ENCODE results near the gene HELQ.

HELQ gene

DNA sequence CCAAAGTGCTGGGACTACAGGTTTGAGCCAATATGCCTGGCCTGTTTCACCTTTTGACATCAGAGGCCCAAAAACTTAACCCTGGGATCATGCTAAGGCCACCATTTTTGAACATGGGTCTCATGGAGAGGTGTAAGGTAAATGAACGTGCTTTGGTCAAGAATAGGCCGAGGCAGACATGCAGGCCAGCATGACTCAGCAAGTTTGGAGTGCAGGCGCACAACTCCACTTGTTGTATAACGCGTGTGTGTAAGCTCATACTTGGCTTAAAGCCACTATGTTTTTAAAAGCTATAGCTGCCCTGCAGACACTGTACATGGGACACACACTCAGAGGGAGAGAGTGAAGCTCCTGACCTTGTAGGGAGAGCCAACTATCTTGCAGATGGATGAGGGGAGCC, 77.2 kb downstream of the HELQ start:
- no peak overlapping the region for H3K27ac Mint-ChIP-seq
- no peak overlapping the region for H3K4me3 Mint-ChIP-seq
- H3K27me3 Mint-ChIP-seq: peaks cover 18 to 26% of the 10 kb centered on the region in 2 donors
- H3K36me3 Mint-ChIP-seq (ENCODE audit: insufficient read depth): no peaks in the 10 kb centered on the region
- ATAC-seq (replicated peaks) (no peak), DNase-seq (no peak)
- peaks cover 0 to 2% of the 10 kb centered on the region in 2 donors for H3K4me1 Mint-ChIP-seq (ENCODE audit: low read depth in 2 of 2)
- peaks cover 0 to 10% of the 10 kb centered on the region in 2 donors for H3K9me3 Mint-ChIP-seq

DNA sequence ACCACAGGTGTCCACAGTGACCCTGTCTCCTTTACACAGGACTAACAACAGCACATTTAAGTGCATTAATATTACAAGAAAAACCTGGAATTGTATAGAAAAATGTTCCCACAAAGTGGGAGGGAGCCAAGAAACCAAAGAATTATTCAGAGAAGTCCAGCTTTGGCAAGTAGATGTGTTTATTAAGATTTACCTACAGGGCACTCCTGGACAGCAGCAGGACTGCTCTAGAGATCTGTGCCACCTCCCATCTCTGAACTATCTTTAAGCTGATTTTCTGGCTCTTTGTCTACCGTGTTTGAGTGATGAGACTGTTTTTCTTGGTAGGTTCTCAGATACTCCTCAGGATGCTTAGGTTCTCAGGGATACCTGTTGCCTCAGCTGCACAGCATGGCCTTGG, 82.7 kb downstream of the HELQ start:
- H3K4me1 Mint-ChIP-seq (ENCODE audit: low read depth in 2 of 2): peaks cover 0 to 3% of the 10 kb centered on the region in 2 donors
- no peak overlapping the region for H3K27ac Mint-ChIP-seq
- no peak for DNase-seq
- peaks cover 0 to 5% of the 10 kb centered on the region in 2 donors for H3K9me3 Mint-ChIP-seq
- H3K27me3 Mint-ChIP-seq: peaks cover 18 to 26% of the 10 kb centered on the region in 2 donors
- H3K36me3 Mint-ChIP-seq (ENCODE audit: insufficient read depth): no peaks in the 10 kb centered on the region
- no peak overlapping the region for H3K4me3 Mint-ChIP-seq
- ATAC-seq (replicated peaks): no peak

DNA sequence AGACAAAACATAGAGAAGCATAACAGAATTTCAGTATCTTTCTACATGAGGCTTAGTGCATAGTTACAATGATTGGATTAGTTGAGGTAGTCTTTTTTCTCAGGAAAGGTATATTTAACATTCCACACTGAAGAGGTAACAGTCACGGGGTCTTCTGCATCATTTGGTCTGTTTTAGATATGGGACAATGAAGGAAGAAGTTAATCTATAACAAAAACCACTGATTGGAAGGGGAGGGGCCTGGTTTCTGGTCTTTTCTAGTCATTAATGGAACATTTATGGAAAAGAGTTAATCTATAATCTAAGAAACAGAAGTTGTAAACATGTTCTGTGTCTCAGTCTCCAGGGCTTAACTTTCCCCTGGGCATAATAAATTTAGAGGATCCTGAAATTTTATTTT, 83.7 kb downstream of the HELQ start:
- H3K36me3 Mint-ChIP-seq (ENCODE audit: insufficient read depth): no peaks in the 10 kb centered on the region
- peaks cover 0 to 3% of the 10 kb centered on the region in 2 donors for H3K4me1 Mint-ChIP-seq (ENCODE audit: low read depth in 2 of 2)
- H3K27ac Mint-ChIP-seq: no peak overlapping the region
- DNase-seq: no peak
- H3K27me3 Mint-ChIP-seq: peaks cover 18 to 26% of the 10 kb centered on the region in 2 donors
- no peaks in the 10 kb centered on the region for H3K9me3 Mint-ChIP-seq
- ATAC-seq (replicated peaks): no peak
- no peak overlapping the region for H3K4me3 Mint-ChIP-seq

DNA sequence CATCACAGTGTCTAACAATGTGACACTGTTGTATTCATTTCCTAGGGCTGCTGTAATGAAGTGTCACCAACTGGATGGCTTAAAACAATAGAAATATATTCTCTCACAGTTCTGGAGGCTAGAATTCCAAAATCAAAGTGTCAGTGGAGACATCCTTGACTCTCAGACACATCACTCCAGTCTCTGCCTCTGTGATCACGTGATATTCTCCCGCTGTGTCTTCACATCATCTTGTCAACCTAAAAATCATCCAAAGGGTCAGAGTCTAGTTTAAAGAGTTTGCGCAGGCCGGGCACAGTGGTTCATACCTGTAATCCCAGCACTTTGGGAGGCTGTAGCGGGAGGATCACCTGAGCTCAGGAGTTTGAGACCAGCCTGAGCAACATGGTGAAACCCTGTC, 84.4 kb downstream of the HELQ start:
- Mint-ChIP-seq H3K4me3 (no peak overlapping the region), H3K4me1 (ENCODE audit: low read depth in 2 of 2) (peaks cover 0 to 3% of the 10 kb centered on the region in 2 donors), H3K27me3 (peaks cover 15 to 22% of the 10 kb centered on the region in 2 donors), H3K9me3 (no peaks in the 10 kb centered on the region), H3K36me3 (ENCODE audit: insufficient read depth) (no peaks in the 10 kb centered on the region), H3K27ac (no peak overlapping the region)
- ATAC-seq (replicated peaks) (no peak), DNase-seq (no peak)

DNA sequence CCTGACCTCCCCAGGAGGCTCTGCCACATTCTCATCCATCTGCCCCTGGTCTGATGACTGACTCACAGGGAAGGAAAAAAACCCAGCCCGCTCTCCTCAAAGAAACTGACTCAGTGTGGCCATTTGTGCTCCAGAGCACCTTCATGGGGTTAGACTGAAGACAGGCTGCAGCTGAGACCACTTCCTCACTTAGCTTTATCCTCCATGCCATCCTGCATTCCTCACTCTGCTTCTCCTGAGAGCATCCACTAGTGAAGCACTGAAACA, 85.0 kb downstream of the HELQ start:
- H3K36me3 Mint-ChIP-seq (ENCODE audit: insufficient read depth): no peaks in the 10 kb centered on the region
- peaks cover 0 to 3% of the 10 kb centered on the region in 2 donors for H3K4me1 Mint-ChIP-seq (ENCODE audit: low read depth in 2 of 2)
- peaks cover 8 to 15% of the 10 kb centered on the region in 2 donors for H3K27me3 Mint-ChIP-seq
- DNase-seq (no peak), ATAC-seq (replicated peaks) (no peak)
- H3K4me3 Mint-ChIP-seq: no peak overlapping the region
- no peaks in the 10 kb centered on the region for H3K9me3 Mint-ChIP-seq
- H3K27ac Mint-ChIP-seq: no peak overlapping the region

DNA sequence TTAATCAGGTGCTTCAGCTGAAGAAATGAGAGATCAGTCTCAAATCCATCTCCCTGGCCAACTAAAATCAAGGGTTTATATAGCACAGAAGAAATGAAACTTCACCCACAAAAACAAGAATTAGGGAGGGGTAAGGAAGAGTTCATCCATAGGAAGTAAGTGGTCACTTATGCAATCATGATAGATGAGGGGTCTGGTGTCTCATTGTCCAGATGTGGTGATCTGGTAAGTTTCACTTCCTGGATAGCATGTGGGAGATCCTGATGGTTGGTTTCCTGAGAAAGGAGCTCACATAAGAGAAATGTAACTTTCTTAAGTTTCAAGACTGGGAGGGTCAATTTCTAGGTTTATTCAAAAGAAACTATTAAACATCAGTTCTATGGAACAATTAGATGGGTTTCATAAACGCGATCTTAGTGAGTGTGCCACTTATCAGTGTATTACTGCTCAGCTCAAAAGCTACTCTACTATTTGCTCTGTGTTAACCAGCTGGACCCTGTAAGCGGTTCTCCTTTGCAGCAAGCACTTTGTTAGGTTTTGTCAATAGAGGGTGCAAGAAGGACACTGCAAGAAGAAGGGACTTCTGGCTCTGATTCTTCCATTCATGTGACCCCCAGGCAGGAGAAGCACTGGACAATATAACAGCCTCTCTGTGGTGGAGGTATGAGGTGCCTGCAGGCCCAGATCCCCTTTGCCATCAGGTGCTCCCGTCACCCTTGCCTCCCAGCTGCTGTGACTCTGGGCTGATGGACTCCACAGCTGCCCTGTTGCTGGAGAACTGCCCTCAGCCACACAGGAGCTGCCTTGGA, 85.6 kb downstream of the HELQ start:
- Mint-ChIP-seq H3K4me1 (ENCODE audit: low read depth in 2 of 2) (peaks cover 0 to 3% of the 10 kb centered on the region in 2 donors), H3K9me3 (no peaks in the 10 kb centered on the region), H3K4me3 (no peak overlapping the region), H3K36me3 (ENCODE audit: insufficient read depth) (no peaks in the 10 kb centered on the region), H3K27me3 (peaks cover 7 to 10% of the 10 kb centered on the region in 2 donors), H3K27ac (no peak overlapping the region)
- ATAC-seq (replicated peaks) (no peak), DNase-seq (no peak)

DNA sequence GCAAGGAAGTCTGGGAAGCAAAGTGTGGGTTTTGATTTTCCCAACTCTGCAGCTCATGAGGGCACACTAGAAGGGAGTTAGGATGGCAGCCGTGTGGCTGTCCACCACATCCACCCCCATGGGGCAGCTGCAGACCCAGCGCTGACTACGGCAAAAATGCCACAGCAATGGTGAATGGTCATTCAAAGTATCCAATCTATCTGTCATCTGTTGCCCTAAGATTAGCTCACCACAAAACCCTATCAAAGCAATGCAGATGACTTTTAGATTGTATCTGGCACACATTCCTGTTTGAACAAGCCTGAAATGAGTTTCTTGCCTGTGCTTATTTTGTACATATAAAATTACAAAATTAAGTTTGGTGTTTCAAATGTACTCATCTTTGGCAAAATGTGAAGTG, 91.3 kb downstream of the HELQ start:
- ATAC-seq (replicated peaks): no peak
- peaks cover 6 to 9% of the 10 kb centered on the region in 2 donors for H3K27me3 Mint-ChIP-seq
- no peaks in the 10 kb centered on the region for H3K4me1 Mint-ChIP-seq (ENCODE audit: low read depth in 2 of 2)

DNA sequence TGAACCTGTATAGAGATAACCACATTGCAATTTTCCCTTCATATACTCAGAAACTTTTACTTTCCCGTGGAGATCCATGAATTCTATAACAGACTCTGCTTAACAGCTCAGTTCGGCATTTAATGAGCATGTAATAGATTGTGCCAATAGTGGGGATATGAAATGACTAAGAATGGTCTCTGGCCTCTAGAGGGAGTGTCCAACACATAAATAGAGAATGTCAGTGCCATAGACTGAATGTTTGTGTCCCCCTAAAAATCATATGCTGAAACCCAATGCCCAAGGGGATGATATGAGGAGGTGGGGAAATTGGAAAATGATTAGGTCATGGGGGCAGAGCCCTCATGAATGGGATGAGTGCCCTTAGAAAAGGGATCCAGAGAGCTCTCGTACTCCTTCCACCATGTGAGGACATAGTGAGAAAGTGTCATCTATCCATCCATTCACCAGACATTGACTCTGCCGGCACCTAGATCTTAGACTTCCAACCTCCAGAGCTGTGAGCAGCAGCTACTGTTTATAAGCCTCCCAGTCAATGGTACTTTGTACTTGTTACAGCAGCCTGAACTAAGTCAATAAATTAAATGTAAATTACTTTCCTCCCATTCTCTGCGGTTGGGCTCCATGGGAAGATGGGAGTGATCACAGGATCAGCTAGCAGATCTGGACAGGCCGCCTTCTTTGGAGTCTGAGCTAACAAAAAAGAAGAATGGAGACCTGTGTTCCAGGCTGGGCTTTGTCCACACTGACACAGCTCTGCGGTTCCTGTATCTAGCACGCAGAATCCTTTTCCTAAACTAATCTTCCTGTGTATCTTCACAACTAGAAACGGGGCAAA, 92.9 kb downstream of the HELQ start:
- H3K4me1 Mint-ChIP-seq (ENCODE audit: low read depth in 2 of 2): no peaks in the 10 kb centered on the region
- no peaks in the 10 kb centered on the region for H3K36me3 Mint-ChIP-seq (ENCODE audit: insufficient read depth)
- peaks cover 6 to 9% of the 10 kb centered on the region in 2 donors for H3K27me3 Mint-ChIP-seq
- no peak overlapping the region for H3K27ac Mint-ChIP-seq
- H3K9me3 Mint-ChIP-seq: no peaks in the 10 kb centered on the region
- no peak overlapping the region for H3K4me3 Mint-ChIP-seq
- DNase-seq: no peak
- ATAC-seq (replicated peaks): no peak

More for the DNA sequence above, 91.3 kb downstream of the HELQ start:
- no peak for DNase-seq
- no peaks in the 10 kb centered on the region for H3K36me3 Mint-ChIP-seq (ENCODE audit: insufficient read depth)
- no peak overlapping the region for H3K4me3 Mint-ChIP-seq
- H3K27ac Mint-ChIP-seq: no peak overlapping the region
- no peaks in the 10 kb centered on the region for H3K9me3 Mint-ChIP-seq

DNA sequence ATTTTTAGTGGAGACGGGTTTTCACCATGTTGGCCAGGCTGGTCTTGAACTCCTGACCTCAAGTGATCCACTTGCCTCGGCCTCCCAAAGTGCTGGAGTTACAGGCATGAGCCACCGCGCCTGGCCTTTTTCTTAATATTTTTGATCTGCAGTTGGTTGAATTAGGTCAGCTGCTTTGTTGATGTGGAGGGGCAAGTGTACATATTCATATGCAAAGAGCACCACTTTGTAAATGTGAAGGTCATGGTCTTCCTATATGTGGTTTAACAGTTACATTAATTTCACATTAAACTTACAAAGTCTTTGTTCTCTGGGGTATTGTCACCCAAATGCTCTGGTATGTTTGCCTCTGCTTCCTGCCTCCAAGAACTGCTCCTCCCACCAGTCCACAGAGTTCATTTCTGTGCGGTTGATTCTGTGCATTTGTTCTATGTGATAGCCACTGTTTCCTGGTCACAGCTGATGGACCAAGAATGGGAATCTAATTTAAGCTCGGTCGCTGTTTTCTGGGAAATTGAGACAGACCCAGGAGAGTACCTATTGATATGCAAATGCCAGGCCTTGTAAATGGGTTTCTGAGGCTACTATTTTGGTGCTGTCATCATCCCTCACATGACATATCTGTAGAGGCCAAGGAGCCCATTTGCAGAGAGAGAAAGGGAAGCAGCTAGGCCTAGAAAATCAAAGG, 94.1 kb downstream of the HELQ start:
- Mint-ChIP-seq H3K9me3 (no peaks in the 10 kb centered on the region), H3K27me3 (peaks cover 6 to 9% of the 10 kb centered on the region in 2 donors), H3K4me3 (no peak overlapping the region), H3K4me1 (ENCODE audit: low read depth in 2 of 2) (no peaks in the 10 kb centered on the region), H3K27ac (no peak overlapping the region), H3K36me3 (ENCODE audit: insufficient read depth) (no peaks in the 10 kb centered on the region)
- no peak for ATAC-seq (replicated peaks)
- DNase-seq: no peak

DNA sequence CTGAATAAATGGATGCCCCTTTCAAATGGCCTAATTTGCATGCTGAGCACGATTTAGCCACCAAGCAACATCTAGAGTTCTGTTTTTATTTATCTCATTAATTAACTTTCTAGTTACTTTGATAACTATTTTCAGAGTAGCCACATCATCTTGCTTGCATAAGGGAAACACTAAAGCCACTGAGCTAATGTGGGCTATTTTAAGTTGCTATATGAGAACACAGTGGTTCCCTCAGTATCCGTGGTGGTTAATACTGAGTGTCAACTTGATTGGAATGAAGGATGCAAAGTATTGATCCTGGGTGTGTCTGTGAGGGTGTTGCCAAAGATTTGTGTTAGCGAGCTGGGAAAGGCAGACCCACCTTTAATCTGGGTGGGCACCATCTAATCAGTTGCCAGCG, 95.6 kb downstream of the HELQ start:
- no peaks in the 10 kb centered on the region for H3K4me1 Mint-ChIP-seq (ENCODE audit: low read depth in 2 of 2)
- ATAC-seq (replicated peaks) (no peak), DNase-seq (no peak)
- H3K9me3 Mint-ChIP-seq: no peaks in the 10 kb centered on the region
- H3K36me3 Mint-ChIP-seq (ENCODE audit: insufficient read depth): no peaks in the 10 kb centered on the region
- no peak overlapping the region for H3K4me3 Mint-ChIP-seq
- H3K27me3 Mint-ChIP-seq: peaks cover 6 to 9% of the 10 kb centered on the region in 2 donors
- H3K27ac Mint-ChIP-seq: no peak overlapping the region

DNA sequence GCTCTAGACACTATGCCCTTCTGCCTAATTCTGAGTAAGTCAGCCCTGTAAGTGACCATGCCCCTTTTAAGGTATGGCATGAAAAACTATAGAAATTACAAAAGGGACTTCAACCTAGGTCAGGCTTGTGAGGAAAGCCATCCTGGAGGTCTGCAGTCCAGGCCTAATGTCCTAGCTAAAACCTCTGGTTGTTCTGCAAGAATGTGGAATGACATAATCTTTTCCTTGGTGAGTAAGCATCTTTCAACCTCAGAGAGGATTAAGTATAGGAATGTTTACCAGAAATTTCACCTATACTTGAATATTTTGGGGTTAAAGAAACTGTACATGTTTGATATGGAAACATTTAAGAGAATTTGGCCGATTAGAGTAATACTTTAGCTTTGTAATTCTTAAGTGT, 97.2 kb downstream of the HELQ start:
- no peak overlapping the region for H3K4me3 Mint-ChIP-seq
- DNase-seq: no peak
- H3K36me3 Mint-ChIP-seq (ENCODE audit: insufficient read depth): no peaks in the 10 kb centered on the region
- no peaks in the 10 kb centered on the region for H3K4me1 Mint-ChIP-seq (ENCODE audit: low read depth in 2 of 2)
- no peak overlapping the region for H3K27ac Mint-ChIP-seq
- H3K27me3 Mint-ChIP-seq: peaks cover 3 to 8% of the 10 kb centered on the region in 2 donors
- H3K9me3 Mint-ChIP-seq: no peaks in the 10 kb centered on the region
- ATAC-seq (replicated peaks): no peak

Data from effector memory CD8-positive, alpha-beta T cell (primary cell).